Left renal pelvis (tissue), 4 donors: ENCODE measurements around the gene KLHL34. TPM values are rescaled to one million over a fixed set of nuclear protein-coding genes. Genes with fewer than 3 reads are reported as not detected.

Experiments
- DNase-seq, 4 donors: peaks; one replicate each; pipeline ENCODE4 v3.0.0-alpha.2; 2013; ENCODE audit warnings: low read depth in 4 of 4, low spot score in 3 of 4
- polyA plus RNA-seq, 4 donors: library from polyadenylated mRNA; unstranded; fragments of 120-200 nt; gene quantifications; one replicate each; pipeline ENCODE4 v1.2.1, GENCODE V29; 2013; ENCODE audit not compliant: insufficient read length in 4 of 4

KLHL34 gene
- polyA plus RNA-seq, result under 1 TPM in 3 of 4 donors, not detected in 1; 0.04 to 0.11 (median 0.06) TPM

GRCh38 chrX:21658152-21658737 lies at the start of gene KLHL34:
KLHL34 (minus strand) TSS chrX:21658330; CDS start chrX:21657788, 542 bp downstream.
- no peak for DNase-seq

DNA sequence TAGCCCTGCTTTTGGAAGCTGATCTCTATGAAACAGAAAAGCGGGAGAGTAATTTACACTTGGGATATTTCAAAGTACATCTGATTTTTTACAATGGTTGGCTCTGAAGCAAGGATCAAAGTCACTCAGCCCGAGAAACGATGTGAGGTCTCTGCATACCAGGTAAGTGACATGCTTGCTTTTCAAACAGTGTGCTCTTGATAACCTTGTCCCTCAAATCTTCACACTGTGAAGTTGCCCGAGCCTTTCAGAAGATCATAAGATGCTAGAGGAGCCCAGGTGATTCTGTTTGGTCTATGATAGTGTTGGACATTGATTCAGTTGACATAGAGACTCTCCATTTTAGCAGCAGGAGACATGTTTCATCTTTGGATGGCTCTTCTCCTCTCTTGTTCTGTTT lies 47.1 kb upstream of the KLHL34 start:
- DNase-seq, result no peak

- no peak for DNase-seq
Measured at GRCh38 chrX:21702725-21703124, 44.6 kb upstream of the KLHL34 start.

DNA sequence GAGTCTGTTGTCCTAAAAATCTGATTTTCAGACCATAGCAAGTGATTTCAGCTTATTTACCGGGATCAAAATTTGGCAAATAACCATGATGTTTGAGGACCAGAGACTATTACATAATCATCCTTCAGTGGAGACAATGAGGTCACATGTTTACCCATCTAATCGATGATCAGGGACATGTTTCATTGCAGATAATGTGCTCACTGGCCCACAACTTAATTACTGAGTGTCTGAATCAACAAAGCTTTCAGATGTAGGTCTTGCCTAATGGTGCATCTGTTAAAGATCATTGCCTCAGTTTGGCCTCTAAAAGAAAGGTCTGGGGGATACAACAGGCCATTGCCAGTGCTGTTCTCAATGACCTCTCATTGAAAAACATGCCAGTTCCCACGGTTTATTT lies 42.8 kb upstream of the KLHL34 start:
- no peak for DNase-seq

DNA sequence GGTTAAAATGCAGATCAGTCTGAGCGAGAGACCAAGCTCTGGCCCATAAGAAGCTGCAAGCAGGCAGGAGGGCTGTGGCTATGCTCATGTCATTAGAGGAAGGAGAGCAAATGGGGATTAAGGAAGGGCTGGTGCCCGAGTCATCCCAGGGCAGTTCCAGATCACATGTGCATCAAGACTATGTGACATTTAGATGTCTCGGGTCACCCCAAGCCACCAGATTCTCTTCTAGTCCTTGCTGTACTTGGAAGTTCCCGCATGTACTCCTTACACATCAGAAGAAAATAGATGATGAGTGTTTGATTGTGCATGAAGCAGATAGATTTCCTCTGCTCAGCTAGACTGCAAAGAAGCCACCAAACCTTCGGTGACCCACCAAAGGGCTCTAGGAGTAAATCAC lies 42.1 kb upstream of the KLHL34 start:
- no peak for DNase-seq

DNA sequence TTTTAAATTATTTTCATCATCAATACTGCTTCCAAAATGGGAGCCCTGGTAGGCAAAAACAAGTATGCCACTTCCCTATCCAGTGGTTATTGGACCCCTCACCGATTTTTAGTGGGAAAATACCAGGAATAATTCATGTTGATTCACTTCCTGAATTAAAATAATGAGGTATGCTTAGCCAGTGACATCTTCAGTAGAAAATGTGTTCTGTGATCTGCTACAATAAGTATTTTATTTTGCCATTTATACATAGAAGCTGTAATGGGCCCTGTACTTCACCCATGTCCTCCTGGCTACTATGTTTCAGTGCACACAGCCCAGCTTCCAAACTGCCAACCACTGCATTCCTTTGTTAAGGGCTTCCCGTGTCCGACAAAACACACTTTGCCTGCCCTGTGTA lies 41.0 kb upstream of the KLHL34 start:
- DNase-seq, result no peak

DNA sequence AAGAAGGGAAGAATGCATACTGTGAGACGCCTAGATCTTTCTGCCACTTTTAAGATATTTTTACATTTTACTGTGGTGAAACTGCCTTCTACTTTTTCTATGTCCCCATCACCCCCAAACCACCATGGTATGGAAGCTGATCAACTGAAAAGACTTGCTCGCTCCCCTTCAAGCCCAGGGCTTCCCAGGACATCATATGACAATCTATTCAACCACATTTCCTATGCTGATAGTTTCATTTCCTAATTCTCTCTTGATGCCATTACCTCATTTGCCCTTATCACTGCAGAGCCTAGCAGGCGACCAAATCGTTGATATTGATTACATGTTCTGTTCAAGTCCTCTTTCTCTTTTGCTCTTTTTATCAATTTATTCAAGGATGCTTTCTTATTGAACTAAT lies 40.1 kb upstream of the KLHL34 start:
- DNase-seq, result no peak

DNA sequence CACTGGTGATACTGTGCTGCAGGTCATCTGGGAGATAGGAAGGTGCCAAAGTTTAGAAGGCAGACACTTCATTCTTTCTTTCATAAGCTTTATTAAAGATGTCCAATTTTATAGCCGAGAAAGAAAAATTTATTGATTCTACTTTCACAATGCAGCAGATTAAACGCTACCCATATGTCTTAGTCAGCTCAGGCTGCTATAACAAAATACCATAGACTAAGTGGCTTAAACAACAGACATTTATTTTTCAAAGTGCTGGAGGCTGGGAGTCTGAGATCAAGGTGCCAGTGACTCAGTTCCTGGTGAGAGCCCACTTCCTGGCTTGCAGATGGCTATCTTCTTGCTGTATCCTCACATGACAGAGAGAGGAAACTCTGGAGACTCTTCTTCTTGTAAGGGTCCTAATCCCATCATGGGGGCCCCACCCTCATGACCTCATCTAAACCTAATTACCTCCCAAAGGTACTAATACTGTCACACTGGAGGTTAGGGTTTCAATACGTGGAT lies 33.4 kb upstream of the KLHL34 start:
- no peak for DNase-seq

GRCh38 chrX:21683941-21684340 lies 25.8 kb upstream of the KLHL34 start:
- no peak for DNase-seq

DNA sequence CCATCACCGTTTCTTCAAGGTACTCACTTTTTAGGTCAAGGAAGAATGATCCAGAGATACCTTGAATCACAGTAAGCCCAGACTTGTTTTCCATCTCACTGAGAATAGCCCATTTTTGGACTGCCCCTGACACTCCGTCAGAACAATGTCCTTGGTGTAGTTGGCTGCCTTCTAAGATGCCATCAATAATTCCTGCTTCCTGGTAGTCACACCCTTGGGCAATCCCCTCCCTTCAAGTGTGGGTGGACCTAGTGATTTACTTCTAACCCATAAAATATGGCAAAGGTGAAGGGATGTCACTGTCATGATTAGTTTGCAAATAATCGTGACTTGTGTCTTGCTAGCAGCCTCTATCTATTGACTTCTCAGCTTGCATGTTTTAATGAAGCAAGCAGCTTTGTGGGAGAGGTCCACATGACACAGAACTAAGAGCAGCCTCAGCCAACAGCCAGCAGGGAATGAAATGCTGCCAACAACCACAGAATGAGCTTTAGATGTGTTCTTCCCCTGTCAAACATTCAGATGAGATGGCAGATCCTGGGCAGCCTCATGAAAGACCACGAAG lies 20.0 kb upstream of the KLHL34 start:
- DNase-seq, result no peak

DNA sequence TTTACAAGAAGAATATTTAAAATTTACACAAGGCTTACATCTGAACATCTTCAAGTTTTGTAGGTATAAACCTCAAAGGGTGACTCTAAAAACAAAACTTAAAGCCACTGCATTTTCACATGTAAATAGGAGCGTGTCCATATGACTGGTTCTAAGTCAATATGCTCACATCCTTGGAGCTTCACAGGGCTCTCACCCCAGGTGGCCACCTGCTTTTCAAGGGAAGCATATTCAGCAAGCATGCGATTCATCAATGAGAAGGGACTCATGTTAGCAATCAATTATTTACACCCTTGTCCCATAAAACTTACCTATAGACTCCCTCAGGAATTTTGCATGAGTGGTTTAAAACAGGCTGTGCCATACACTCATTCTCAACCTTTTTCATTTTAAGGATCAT lies 17.8 kb upstream of the KLHL34 start:
- DNase-seq, result no peak

- DNase-seq, result no peak
Measured at GRCh38 chrX:21674430-21675186, 16.5 kb upstream of the KLHL34 start.

GRCh38 chrX:21666679-21667078 lies 8.5 kb upstream of the KLHL34 start:
- no peak for DNase-seq

DNA sequence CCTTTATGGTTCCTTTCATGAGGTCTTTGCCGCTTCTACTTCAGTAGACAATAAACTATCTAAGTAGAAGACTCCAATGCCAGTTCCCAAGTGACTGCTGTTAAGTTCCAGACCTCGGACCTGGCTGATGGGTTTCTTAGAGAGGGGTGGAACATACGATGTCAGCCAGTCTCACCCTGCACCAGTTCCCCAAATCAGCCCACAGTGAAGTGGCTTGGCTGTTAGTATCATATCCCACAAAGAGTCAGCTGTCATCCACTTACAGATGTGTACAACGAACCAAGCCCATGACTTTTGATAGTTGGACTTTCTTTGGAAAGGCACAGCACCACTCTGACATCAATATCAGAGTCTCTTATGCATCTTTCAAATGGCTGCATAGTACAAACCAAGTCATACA lies 8.1 kb upstream of the KLHL34 start:
- DNase-seq, result no peak

- no peak for DNase-seq
Measured at GRCh38 chrX:21662761-21663160, 4.6 kb upstream of the KLHL34 start.

GRCh38 chrX:21661316-21661715 lies 3.2 kb upstream of the KLHL34 start:
- no peak for DNase-seq

DNA sequence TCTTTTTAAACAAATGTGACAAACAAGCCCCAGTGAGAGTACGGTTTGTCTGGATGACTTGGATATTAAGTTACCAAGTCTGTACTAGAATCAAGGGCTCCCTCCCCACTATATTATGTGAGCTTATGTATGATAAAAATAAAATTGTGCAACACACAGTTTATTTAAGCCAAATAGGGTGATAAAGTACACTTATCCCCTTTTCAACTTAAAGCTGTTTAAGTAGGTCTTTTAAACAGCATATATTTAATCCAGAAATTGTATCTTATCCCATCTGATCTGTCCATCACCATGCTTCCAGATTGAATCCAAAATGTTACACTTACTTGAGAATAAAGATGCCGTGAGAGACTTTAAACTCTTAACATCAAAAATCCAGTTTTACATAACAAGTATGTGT lies 2.0 kb upstream of the KLHL34 start:
- DNase-seq, result no peak

GRCh38 chrX:21659320-21659719 lies 1.2 kb upstream of the KLHL34 start:
- DNase-seq, result no peak

DNA sequence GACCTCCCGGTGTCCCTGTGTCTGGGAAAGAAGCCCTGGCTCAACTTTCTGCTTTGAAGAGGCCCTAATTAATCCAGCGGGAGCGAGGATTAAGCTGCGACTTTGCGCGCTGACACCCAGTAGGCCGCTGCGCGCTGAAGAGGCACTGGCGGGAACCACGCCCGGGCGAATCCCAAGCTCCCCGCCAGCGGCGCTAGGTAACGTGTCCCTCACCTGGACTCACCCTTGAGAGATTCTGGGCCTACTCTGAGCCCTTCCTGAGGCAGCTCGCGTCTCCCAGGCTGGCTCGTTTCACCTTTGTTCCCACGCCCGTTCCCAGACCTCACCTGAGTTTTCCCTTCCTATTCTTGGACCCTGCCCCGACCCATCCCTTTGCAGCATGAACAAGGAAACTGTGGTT lies 616 bp upstream of the KLHL34 start:
- DNase-seq, result no peak

GRCh38 chrX:21657318-21658151 lies 595 bp downstream of the KLHL34 start:
- DNase-seq, result no peak
